ENCODE data around the gene GRID2IP.

Gene GRID2IP

DNA sequence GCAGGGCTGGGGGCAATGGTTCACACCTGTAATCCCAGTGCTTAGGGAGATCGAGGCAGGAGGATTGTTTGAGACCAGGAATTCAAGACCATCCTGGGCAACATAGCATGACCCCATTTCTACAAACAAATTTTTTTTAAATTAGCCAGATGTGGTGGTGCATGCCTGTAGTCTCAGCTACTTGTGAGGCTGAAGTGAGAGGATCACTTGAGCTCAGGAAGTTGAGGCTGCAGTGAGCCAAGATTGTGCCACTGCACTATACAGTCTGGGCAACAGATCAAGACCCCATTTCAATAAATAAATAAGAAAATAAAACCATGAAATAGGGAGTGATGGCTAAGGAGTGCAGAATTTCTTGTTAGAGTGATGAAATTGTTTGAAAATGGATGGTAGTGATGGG is 8.9 kb downstream of the GRID2IP start:
- H3K4me1 Mint-ChIP-seq (ENCODE audit: low read depth): peaks cover 2% of the 10 kb centered on the region

DNA sequence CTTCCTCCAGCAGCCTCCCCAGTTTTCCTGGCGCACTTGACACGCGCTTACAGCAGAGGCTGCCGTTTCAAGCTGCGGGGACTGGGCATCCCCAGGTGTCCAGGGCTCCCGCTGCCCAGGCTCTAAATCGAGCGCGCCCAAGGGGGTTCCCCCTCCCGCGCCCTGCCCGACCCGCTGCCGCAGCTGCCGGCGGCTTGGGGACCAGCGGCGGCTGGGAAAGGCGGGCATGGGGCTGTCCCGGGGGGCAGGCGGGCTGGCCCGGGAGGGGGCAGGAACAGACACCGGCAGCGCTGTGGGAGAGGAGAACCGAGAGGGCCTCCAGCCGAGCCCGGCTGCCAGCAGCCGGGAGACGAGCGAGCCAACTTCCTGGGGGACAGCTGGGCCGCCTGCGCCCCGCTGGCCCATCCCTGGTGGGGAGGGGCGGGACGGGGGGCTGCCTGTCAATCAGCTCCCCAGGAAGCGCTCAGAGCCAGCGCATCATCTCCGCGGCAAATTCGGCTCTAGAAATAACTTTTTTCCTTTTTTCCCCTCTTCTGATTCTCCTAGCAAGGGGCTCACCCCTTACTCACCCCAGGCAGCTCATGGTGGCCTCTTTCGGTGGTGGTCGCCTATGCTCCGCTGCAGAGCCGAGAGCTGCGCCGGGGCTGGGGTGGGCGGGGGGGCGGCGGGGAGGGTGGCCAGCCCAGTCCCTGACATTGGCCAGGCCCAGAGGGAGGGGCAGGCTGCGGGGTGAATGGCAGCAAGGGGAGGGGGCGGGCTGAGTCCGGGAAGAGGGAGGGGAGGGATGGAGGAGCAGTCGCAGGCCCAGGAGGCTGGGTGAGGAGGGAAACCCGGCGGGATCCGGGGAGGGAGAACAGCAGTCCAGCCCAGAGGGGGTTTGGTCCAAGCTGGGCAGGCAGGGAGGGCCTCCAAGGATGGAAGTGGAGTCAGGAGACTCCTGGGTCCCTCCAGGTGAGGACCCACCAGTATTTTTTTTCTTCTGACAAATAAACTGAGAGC is 14.7 kb downstream of the GRID2IP start:
- peaks cover 4% of the 10 kb centered on the region for H3K27me3 Mint-ChIP-seq
- H3K9me3 Mint-ChIP-seq (ENCODE audit: low read depth): no peaks in the 10 kb centered on the region
- no peak overlapping the region for H3K27ac Mint-ChIP-seq
- H3K36me3 Mint-ChIP-seq: no peaks in the 10 kb centered on the region
- H3K4me3 Mint-ChIP-seq: peak overlapping the region; percentile 44
- peaks cover 10% of the 10 kb centered on the region for H3K4me1 Mint-ChIP-seq (ENCODE audit: low read depth)

More for the DNA sequence above, 8.9 kb downstream of the GRID2IP start:
- H3K27me3 Mint-ChIP-seq: peaks cover 2% of the 10 kb centered on the region
- no peaks in the 10 kb centered on the region for H3K36me3 Mint-ChIP-seq
- no peaks in the 10 kb centered on the region for H3K9me3 Mint-ChIP-seq (ENCODE audit: low read depth)
- no peak overlapping the region for H3K27ac Mint-ChIP-seq
- no peak overlapping the region for H3K4me3 Mint-ChIP-seq

DNA sequence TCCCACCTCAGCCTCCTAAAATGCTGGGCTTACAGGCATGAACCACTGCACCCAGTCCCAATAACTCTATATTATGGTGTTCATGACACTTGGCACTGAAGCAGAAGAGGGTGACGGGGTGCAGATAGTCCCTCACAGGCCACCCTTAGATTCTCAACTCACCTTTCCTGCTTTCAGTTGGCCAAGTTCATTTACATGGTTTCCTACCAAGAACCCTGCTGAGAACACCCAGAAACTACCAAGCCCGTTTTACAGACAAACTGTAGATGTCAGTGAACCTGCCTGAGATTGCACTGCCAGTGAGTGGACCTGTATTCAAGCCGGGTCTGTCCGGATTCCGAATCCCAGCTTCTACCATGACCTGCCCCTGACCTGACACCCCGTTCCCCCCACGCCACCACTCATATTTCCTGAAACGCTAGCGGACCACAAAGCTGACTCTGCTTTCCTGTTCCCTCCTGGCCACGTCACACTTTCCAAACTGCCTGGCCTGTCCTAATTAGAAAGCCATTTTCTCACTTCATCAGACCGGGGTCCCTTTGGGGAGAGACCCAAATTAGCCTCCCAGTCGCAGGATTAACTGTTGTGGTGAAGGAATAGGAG is 17.3 kb downstream of the GRID2IP start:
- Mint-ChIP-seq H3K27me3 (peaks cover 4% of the 10 kb centered on the region), H3K27ac (no peak overlapping the region), H3K36me3 (no peaks in the 10 kb centered on the region), H3K9me3 (ENCODE audit: low read depth) (no peaks in the 10 kb centered on the region), H3K4me1 (ENCODE audit: low read depth) (peaks cover 17% of the 10 kb centered on the region), H3K4me3 (peak overlapping the region; percentile 61)

DNA sequence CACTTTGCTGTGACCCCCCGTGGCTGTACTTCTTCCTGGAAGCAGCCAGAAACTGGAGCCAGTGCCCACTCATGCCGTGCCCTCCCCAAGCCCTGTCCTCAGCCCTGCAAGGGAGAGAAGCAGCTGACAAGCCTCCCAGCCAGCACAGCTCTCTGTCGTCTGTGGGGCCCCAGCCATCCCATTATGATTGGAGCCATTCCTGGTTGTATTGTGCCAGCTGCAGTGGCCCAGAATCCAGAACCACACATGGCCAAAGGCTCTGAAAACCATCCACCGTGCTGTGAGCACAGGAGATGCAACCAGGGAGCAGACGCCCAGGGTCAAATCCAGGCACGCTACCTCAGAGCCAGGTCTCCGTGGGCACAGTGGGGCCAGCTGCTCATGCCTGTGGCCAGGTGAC is 18.7 kb downstream of the GRID2IP start:
- no peak overlapping the region for H3K4me3 Mint-ChIP-seq

DNA sequence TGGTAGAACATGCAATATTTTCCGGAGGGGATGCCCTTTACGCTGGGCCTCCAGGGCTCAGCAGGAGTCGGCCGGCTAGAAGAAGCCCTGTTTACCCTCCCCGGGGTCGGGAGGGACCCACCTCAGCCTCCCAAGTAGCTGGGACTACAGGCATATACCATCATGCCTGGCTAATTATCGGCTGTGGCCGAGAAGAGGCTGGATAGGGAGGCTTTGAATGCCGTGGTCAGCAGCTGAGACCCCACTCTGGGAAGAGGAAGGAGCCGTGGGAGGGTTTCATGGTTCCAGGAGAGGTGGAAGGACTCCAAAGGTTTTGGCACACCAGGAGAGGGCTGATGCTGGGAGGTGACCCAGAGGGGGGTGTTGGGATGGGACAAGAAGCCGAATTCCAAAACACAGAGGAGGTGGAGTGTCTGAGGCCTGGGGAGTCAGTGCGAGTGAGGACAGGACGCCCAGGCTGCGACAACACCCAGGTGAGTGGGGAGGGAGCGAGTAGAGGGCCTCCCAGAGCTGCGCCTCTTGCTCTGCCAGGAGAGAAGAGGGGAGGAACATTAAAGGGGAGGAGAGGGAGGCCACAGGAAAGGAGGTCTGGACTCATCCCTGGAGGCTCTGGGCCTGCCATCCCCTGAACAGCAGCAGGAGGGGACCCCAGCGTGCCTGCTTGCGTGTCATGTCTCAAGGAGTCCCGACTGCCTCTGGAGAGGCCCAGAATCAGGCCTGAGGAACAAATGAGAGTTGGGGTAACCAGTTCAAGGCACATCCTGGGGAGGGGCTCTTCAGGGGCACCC is 19.6 kb downstream of the GRID2IP start:
- H3K4me3 Mint-ChIP-seq: peak overlapping the region; percentile 81
- peaks cover 10% of the 10 kb centered on the region for H3K27me3 Mint-ChIP-seq
- H3K9me3 Mint-ChIP-seq (ENCODE audit: low read depth): no peaks in the 10 kb centered on the region
- no peaks in the 10 kb centered on the region for H3K36me3 Mint-ChIP-seq
- peaks cover 25% of the 10 kb centered on the region for H3K4me1 Mint-ChIP-seq (ENCODE audit: low read depth)
- no peak overlapping the region for H3K27ac Mint-ChIP-seq

More for the DNA sequence above, 18.7 kb downstream of the GRID2IP start:
- H3K36me3 Mint-ChIP-seq: no peaks in the 10 kb centered on the region
- peaks cover 4% of the 10 kb centered on the region for H3K27me3 Mint-ChIP-seq
- no peak overlapping the region for H3K27ac Mint-ChIP-seq
- no peaks in the 10 kb centered on the region for H3K9me3 Mint-ChIP-seq (ENCODE audit: low read depth)
- H3K4me1 Mint-ChIP-seq (ENCODE audit: low read depth): peaks cover 17% of the 10 kb centered on the region

DNA sequence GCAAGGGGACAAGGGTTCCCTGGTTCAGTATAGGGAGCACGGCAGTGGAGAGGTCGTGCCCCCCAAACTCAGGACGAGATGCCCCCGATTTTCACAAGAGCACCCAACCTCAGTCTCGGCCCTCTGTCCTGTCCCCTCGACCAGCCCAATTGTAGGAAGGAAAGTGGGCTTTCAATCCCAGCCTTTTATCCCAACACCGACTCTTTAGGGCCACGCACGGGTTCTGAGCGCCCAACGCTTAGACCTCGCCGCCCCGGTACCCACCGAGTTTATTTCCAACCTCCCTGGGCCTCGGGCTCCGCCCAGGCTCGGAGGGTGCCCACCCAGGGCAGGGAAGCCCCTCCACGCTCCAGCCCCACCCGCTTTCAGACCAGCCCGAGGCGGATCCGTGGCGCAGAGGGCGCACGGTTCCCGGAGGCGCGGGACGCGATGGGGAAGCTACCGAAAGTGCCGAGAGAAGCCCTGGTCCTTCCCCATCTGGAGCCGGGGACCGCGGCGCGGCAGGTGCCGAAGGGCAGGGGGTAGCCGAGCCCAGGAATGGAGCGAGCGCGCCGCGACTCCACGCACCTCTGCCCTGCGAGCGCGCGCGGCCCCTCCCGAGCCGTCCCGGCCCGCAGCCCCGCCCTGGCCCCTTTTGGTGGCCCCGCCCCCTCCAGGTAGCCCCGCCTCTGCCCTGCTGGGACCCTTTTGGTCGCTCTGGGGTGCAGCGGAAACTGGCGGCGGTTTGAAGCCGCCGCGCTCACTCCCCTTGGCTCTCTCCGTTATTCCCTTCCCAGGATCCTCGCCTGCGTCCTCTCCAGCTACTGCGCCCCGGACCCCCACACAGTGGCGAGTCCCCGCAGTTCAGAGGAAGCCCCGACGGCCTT is 20.4 kb downstream of the GRID2IP start:
- peaks cover 10% of the 10 kb centered on the region for H3K27me3 Mint-ChIP-seq
- H3K4me3 Mint-ChIP-seq: peak overlapping the region; percentile 81
- no peak overlapping the region for H3K27ac Mint-ChIP-seq
- no peaks in the 10 kb centered on the region for H3K9me3 Mint-ChIP-seq (ENCODE audit: low read depth)
- H3K36me3 Mint-ChIP-seq: no peaks in the 10 kb centered on the region
- H3K4me1 Mint-ChIP-seq (ENCODE audit: low read depth): peaks cover 25% of the 10 kb centered on the region

DNA sequence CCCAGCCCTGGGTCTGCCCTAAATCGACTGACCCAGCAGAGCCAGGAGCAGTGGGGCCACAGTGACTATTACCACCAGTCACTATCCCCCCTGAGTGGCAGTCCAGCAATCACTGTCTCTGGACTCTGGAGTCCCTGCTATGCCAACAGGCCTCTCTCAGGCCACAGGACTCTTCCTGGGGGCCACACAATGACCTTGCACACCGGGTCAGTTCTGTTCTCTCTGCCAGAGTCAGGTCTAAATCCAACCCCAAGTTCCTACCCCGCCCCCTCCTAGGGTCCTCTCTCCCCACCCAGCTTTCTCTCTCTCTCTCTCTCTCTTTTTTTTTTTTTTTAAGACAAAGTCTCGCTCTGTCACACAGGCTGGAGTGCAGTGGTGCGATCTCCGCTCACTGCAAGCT is 21.6 kb downstream of the GRID2IP start:
- Mint-ChIP-seq H3K4me3 (peak overlapping the region; percentile 25), H3K9me3 (ENCODE audit: low read depth) (no peaks in the 10 kb centered on the region), H3K27me3 (peaks cover 7% of the 10 kb centered on the region), H3K27ac (no peak overlapping the region), H3K4me1 (ENCODE audit: low read depth) (peaks cover 23% of the 10 kb centered on the region), H3K36me3 (no peaks in the 10 kb centered on the region)

DNA sequence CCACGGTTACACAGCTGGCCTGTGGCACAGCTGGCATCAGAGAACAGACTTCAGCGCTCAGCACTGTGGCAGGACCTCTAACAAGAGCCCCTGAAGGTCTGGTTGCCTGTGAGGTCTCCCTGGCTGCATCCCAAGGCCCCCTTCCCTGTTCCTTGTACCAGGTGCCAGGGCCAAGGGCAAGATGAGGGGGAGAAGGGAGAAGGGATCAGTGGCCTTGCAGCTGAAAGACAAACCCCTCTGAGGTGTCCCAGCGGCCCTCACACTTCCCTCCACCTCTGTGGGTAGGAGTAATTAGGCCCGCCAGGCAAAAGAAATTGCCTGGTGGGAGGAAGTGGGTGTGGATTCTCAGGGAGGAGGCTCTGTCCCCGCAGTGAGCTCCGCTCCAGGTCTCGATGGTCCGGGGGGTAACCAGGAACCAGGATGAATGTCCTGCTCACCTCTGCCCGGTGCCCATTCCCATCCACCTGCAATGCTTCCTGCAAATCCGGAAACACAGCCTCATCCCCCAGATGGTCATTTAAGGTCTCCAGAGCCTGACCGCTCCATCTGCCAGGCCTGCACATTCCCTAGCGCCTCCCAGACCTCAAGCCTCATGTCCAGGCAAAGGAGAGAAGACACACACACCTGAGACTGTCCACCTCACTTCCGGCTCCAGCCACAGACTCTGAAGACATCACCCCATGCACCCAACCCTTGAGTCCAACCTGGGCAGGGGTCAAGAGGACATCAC is 22.7 kb downstream of the GRID2IP start:
- peaks cover 16% of the 10 kb centered on the region for H3K4me1 Mint-ChIP-seq (ENCODE audit: low read depth)
- peaks cover 10% of the 10 kb centered on the region for H3K27me3 Mint-ChIP-seq
- H3K27ac Mint-ChIP-seq: no peak overlapping the region
- no peak overlapping the region for H3K4me3 Mint-ChIP-seq
- no peaks in the 10 kb centered on the region for H3K9me3 Mint-ChIP-seq (ENCODE audit: low read depth)
- no peaks in the 10 kb centered on the region for H3K36me3 Mint-ChIP-seq

DNA sequence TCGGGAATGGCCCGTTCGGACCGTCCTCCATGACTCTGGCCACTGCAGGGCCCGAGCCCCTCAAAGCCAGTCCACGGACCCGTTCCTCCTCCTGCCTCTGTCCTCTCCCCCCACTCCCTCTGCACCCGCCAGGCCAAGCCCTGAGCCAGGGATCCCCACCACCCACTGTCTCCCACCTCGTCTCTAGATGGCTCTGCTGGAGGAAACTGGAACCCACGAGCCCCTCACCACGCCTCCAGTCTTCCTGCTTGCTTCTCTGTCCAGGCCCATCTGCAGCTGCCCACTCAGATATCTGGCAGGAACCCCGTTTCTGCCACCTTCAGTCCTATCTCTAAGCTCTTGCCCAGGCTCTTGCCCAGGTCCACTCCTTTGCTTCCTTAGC is 24.3 kb downstream of the GRID2IP start:
- H3K36me3 Mint-ChIP-seq: no peaks in the 10 kb centered on the region

DNA sequence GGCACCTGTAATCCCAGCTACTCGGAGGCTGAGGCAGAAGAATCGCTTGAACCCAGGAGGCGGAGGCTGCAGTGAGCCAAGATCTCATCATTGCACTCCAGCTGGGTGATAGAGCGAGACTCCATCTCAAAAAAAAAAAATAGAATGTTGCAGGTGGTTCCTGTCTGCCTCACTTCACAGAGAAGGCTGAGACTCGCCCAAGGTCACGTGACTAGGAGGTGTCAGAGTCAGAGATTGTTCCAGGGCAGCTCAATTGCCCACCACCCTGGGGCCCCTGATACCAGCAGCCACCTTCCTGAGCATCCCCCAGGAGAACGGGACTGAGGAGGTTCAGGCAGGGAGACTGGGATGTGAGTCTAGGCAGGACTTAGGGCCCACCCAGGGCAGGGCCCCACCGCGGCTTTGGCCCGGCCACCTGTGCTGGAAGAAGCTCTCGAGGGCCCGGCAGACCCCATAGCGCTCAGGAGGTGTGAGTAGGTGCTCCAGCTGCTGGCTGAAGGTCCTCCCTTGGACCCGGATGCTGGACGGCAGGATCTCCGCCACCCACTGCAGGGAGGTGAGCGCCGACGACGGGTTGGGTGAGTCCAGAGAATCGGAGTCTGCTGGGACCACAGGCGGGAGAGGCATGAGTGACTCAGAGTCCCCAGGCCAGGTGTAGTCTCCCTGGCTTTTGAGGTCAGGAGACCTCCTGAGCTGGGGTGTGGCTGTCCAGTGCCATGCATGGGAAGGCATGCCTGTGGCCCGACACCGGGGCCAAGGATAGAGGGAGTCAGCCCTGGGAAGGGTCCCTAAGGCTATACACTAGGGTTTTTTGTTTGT is 30.9 kb downstream of the GRID2IP start:
- Mint-ChIP-seq H3K27me3 (peaks cover 3% of the 10 kb centered on the region), H3K4me1 (ENCODE audit: low read depth) (peaks cover 8% of the 10 kb centered on the region), H3K36me3 (no peaks in the 10 kb centered on the region), H3K4me3 (no peak overlapping the region), H3K27ac (no peak overlapping the region), H3K9me3 (ENCODE audit: low read depth) (no peaks in the 10 kb centered on the region)

More for the DNA sequence above, 24.3 kb downstream of the GRID2IP start:
- Mint-ChIP-seq H3K27ac (no peak overlapping the region), H3K4me3 (peak overlapping the region; percentile 79), H3K9me3 (ENCODE audit: low read depth) (no peaks in the 10 kb centered on the region), H3K4me1 (ENCODE audit: low read depth) (peaks cover 16% of the 10 kb centered on the region), H3K27me3 (peaks cover 10% of the 10 kb centered on the region)

DNA sequence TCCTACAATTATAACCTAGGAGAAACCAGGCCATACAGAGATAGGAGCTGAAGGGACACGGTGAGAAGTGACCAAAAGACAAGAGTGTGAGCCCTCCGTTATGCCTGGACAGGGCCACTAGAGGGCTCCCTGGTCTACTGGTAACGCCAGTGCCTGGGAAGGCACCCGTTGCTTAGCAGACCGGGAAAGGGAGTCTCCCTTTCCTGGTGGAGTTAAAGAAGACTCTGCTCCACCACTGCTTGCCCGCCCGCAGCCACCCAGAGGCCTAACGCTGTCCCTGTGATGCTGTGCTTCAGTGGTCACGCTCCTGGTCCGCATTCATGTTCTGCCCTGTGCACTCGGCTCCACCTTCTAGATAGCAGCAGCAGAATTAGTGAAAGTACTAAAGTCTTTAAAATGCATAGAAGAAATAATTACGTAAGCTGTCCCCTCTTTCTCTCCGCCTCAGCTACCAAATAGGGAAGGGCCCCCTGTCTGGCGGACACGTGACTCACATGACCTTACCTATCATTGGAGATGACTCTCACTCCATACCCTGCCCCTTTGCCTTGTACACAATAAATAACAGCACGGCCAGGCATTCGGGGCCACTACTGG is 34.8 kb downstream of the GRID2IP start:
- Mint-ChIP-seq H3K4me3 (peak overlapping the region; percentile 83), H3K27ac (no peak overlapping the region), H3K4me1 (ENCODE audit: low read depth) (peaks cover 8% of the 10 kb centered on the region), H3K36me3 (no peaks in the 10 kb centered on the region), H3K9me3 (ENCODE audit: low read depth) (no peaks in the 10 kb centered on the region), H3K27me3 (no peaks in the 10 kb centered on the region)

DNA sequence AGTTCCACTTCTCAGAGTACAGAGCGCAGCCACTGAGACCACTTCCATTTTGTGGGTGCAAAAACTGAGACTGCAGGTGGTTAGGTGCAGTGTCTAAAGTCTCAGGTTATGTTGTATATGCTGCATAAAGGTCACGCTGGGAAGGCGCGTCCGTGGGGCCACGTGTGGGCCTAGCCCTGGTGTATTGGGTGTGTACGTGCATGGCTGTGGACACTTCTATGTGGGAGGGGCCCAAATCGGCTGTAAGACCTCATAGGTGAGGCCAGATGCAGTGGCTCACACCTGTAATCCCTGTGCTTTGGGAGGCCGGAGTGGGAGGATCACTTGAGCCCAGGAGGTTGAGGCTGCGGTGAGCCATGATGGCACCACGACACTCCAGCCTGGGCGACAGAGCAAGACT is 37.7 kb downstream of the GRID2IP start:
- Mint-ChIP-seq H3K4me3 (no peak overlapping the region), H3K4me1 (ENCODE audit: low read depth) (peaks cover 8% of the 10 kb centered on the region), H3K27me3 (no peaks in the 10 kb centered on the region), H3K9me3 (ENCODE audit: low read depth) (no peaks in the 10 kb centered on the region), H3K27ac (no peak overlapping the region), H3K36me3 (no peaks in the 10 kb centered on the region)

DNA sequence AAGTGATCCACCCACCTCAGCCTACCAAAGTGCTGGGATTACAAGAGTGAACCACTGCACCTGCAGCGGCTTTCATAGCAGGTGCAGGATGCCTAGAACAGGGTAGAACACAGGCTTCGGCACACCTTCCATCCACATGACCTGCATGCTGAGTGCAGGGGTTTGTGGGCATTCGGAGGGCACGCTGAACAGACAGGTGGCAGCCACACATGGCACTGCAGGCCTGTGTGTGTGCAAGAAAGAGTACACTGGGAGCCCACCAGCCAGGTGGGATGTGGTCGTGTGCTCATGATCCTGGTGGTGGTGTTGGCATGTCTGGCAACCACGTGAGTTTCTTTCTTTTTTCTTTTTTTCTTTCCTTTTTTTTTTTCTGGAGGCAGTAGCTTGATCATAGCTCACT is 38.4 kb downstream of the GRID2IP start:
- Mint-ChIP-seq H3K27me3 (no peaks in the 10 kb centered on the region), H3K36me3 (no peaks in the 10 kb centered on the region), H3K27ac (no peak overlapping the region), H3K4me3 (no peak overlapping the region), H3K9me3 (ENCODE audit: low read depth) (no peaks in the 10 kb centered on the region), H3K4me1 (ENCODE audit: low read depth) (peaks cover 8% of the 10 kb centered on the region)
